Ishikawa (cell line): ENCODE results near the gene SLC25A26.

Source experiments
- CEBPB ChIP-seq: IDR thresholded peaks from 2 replicates; pipeline ENCODE4 v1.6.1; 2012
- EP300 ChIP-seq: IDR thresholded peaks from 2 replicates; pipeline ENCODE4 v1.6.1; 2012; ENCODE audit warnings: borderline replicate concordance
- FOXM1 ChIP-seq: IDR thresholded peaks from 2 replicates; pipeline ENCODE4 v1.6.1; 2012; ENCODE audit warnings: low read depth, borderline replicate concordance
- RAD21 ChIP-seq: IDR thresholded peaks from 2 replicates; pipeline ENCODE4 v1.6.1; 2012; ENCODE audit warnings: low read depth
- REST ChIP-seq: IDR thresholded peaks from 2 replicates; pipeline ENCODE4 v1.6.1; 2012; ENCODE audit warnings: low read depth, mild to moderate bottlenecking
- TAF1 ChIP-seq: IDR thresholded peaks from 2 replicates; pipeline ENCODE4 v1.6.1; 2012; ENCODE audit warnings: low read depth, mild to moderate bottlenecking
- TCF12 ChIP-seq: IDR thresholded peaks from 2 replicates; pipeline ENCODE4 v1.6.1; 2012; ENCODE audit warnings: low read depth
- TEAD4 ChIP-seq: IDR thresholded peaks from 2 replicates; pipeline ENCODE4 v1.6.1; 2012
- YY1 ChIP-seq: IDR thresholded peaks from 2 replicates; pipeline ENCODE4 v1.6.1; 2012; ENCODE audit warnings: low read depth
- ZBTB7A ChIP-seq: IDR thresholded peaks from 2 replicates; pipeline ENCODE4 v1.6.1; 2012; ENCODE audit warnings: low read depth
- TF ChIP-seq, protein P1 (sequence below): IDR thresholded peaks from 2 replicates; pipeline ENCODE4 v1.6.1; 2012

DNA sequence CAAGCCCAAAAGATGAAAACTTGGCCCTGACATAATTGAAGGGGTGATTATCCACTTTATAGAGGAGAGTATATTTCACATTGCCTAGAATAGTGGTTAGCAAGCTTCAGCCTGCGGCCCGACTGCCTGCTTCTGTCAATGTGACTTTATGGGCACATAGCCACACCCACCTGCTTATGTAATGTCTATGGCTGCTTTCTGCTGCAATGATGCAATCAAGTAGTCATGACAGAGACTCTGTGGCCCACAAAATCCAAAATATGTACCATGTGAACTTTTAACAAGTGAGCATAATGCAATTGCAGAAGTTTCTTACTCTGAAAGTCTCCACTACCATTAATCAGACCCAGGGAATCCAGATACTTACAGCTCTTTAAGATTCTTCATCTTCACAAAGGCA is 176.9 kb downstream of the SLC25A26 start:
- TF ChIP-seq TCF12 (no peak), REST (no peak), FOXM1 (no peak), RAD21 (no peak), YY1 (no peak), TAF1 (no peak), EP300 (no peak), ZBTB7A (no peak), TEAD4 (no peak), CEBPB (peak; percentile 69)
- TF ChIP-seq, protein P1, sequence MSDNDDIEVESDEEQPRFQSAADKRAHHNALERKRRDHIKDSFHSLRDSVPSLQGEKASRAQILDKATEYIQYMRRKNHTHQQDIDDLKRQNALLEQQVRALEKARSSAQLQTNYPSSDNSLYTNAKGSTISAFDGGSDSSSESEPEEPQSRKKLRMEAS, result no peak
